GM19035 (cell line): Measurements from ENCODE around the gene HERPUD1.
"Not testable (repeated sequence)": the region's sequence is repeated elsewhere in the genome, so short reads cannot be mapped to it uniquely, and the experiment has no call there.

Experiments used
- ATAC-seq: cut with Tn5 transposase; IDR thresholded peaks from one replicate; pipeline ENCODE4 v1.9.1; 2021; ENCODE audit not compliant: unreplicated experiment

HERPUD1 gene

DNA sequence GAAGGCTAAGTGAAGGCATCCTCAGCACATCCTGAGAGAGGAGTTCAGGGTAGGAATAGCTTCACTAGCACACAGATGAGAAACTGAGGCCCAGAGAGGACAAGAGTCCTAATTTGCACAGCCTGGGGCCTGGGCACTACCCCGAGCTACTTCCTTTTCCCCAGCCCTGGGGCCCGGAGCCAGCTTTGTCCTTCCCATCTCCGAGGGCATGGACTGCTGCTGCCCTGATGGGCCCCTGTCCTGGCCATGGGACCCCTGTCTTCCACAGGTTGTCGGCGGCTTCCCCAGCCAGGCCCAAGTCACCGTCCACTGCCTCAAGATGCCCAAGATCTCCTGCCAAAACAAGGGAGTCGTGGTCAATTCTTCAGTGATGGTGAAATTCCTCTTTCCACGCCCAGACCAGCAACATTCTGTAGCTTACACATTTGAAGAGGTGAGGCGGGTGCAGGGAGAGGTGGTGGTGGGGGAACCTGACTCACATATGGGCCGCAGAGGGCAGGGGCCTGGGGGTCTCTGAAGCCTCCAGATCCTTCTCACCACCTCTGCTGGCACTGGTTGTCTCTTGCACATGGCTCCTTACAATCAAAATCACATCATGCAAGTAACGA lies 46.0 kb downstream of the HERPUD1 start:
- ATAC-seq = no peak

DNA sequence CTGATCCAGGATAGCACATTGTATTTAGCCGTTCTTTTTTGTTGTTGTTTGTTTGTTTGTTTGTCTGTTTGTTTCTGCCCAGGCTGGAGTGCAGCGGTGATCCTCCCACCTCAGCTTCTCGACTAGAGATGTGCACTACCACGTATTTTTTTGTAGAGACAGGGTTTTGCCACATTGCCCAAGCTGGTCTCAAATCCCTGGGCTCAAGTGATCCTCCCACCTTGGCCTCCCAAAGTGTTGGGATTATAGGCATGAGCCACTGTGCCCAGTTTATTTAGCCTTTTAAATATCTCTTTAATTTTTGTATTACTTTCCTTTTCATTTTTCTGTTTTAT lies 48.2 kb downstream of the HERPUD1 start:
- no peak for ATAC-seq

DNA sequence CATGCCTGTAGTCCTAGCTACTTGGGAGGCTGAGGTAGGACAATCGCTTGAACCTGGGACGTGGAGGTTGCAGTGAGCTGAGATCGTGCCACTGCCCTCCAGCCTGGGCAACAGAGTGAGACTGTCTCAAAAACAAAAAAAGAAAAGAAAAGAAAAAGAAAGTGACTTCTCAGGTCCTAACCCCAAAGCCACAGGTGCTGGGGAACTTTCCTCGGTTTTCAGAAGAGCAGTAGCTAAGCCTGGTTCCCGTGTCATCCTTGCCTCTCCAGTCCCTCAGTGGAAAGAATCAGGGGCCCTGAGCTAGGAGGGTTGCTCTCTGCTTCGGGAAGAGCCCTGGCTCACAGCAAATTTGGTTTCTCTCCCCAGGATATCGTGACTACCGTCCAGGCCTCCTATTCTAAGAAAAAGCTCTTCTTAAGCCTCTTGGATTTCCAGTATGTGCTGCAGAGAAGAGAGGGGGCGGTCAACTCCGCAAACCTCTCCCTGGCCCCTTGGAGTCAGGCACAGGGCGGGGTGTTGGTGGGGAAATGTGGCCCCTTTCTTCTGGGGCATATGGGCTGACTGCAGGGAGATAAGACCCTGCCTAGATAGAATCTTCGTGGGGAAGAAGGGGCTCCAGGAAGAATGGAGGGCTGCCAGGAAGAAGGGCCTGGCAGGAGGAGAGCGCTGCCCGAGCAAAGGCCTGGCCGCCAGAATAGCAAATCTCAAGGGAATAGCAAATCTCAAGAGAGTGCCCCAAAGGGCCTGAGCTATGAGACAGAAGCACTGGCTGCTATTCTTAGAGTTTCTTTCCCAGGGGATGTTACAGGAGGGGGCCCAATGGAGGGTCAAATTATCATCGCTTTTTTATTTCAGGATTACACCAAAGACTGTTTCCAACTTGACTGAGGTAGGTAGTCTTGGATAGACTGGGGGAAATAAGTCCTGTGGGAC lies 49.1 kb downstream of the HERPUD1 start:
- ATAC-seq = no peak

DNA sequence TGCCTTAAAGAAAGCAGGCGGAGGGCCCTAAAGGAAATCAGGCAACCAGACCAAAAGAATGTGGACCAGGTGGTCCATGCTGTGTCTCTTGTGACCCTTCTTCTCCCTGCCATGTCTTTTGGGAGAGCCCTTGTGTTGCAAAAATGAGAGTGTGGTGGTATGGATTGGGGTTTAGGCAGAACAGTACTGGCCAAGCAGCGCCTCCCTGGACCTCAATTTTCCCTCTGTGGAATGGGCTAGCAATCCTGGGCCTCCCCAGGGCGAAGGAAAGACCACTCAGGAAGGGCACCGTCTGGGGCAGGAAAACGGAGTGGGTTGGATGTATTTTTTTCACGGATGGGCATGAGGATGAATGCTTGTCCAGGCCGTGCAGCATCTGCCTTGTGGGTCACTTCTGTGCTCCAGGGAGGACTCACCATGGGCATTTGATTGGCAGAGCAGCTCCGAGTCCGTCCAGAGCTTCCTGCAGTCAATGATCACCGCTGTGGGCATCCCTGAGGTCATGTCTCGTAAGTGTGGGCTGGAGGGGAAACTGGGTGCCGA lies 49.9 kb downstream of the HERPUD1 start:
- no peak for ATAC-seq

DNA sequence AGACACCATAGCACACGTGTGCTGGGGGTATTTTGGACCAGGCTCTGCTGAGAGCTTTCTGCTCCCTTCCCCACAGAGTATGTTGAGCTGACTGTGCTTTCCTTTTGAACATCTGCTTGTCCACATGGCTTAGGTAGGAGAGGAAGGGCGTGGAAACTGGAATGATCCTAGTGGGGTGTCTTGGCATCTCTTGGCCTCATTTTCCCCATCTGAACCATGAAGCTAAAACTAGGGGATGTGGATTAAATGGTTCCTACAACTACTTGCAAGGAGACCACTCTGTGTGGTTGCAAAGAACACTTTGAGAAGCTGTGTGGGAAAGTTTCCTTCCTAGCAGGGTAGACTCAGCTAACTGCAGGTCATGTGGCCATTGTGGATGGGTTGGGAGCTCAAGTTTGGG lies 50.8 kb downstream of the HERPUD1 start:
- ATAC-seq = no peak

DNA sequence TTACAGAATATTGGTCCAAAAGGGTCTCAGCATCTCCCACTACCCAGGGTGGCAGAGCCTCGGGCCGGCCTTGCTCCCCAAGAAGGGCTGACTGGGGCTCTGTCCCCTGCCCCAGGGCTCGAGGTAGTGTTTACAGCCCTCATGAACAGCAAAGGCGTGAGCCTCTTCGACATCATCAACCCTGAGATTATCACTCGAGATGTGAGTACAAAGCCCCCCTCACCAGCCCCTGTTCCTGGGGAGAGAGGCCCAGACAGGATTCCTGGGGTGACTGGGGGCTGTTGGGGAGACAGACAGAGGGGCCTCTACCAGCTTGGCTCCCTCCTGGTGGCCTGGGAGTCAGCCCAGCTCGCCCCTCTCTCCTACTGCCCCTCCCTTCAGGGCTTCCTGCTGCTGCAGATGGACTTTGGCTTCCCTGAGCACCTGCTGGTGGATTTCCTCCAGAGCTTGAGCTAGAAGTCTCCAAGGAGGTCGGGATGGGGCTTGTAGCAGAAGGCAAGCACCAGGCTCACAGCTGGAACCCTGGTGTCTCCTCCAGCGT lies 51.3 kb downstream of the HERPUD1 start:
- no peak for ATAC-seq

DNA sequence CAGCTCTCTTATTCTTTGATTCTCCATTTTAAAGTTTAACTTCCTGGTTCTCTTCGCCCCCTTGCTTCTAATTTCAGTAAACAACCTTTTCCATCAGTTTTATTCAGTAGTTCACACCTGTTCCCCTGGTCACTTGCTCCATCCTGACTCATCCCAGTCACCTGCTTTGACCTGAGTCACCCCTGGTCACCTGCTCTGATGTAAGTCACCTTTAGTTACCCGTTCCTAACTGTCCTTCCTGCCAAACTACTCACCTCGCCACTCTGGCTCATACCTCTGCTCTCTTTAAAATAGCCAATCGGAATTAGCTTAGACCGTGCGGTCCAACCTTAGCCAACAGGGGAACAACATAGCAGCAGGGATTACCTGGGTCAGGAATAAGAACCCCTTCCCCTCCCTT lies 52.7 kb downstream of the HERPUD1 start:
- ATAC-seq = no peak

DNA sequence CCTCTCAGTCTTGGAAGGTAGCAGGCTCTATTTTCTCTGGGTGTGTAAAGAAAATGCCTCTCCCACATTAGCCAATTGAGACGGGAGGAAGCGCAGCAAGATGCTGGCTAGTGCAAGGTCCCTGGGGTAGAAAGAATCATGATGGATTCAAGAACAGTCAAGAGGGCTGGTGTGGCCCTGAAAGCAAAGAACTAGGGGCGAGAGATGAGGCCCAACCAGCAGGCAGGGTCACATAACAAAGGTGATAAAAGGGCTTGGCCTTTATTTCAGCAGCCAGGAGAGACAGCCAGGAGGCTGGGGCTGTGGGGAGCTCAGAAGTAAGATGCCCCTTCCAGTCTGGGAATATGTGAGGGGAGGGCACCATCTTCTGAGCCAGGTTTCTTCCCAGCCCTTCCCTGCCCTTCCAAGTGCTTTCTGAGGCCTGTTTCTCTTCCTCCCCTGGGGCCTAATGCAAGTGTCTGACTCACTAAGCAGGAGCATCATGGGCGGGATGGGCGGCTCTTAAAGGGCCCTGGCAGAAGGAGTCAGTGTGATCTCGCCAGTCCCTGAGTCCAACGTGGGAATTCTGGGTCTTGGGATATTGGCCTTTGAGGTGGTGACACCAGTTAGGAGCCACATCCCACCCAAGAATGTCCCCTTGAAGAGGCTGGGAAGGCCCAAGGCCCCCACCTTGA lies 53.5 kb downstream of the HERPUD1 start:
- no peak for ATAC-seq

DNA sequence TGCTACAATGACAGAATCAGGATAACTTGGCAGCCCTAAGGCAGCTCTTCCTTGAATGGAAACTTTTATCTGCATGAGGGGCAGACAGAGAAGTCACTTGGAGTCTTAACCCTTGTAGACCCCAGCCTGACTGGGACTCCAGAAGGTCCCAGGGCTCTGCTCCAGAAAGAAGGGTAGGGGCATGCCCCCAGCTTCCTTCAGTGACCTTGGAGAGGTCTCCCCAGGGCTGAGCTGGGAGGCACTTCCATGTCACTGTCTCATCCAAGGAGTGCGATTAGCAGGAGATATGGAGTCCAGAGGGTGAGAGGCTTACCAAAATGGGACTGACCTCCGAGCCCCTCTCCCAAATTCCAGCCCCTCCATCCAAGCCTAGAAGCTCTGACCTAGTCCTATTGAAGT lies 54.0 kb downstream of the HERPUD1 start:
- no peak for ATAC-seq

DNA sequence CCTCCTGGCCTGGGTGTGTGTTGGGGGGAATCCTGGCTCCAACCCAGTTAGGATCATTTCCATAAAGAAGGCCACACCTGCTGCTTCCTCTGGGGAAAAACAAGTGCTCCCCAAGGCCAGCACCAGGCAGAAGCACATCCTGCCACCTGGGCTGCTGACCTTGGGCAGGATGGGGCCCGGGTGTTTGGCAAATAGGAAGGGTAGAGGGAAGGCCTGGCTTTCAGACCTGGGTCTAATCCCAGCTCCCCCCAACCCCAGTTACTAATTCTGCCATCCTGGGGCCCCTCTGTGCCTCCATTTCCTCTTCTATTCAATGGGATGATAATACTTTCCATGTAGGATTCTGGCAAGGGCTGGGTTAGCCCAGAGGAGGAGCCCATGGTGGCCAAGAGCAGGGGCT lies 54.4 kb downstream of the HERPUD1 start:
- no peak for ATAC-seq

DNA sequence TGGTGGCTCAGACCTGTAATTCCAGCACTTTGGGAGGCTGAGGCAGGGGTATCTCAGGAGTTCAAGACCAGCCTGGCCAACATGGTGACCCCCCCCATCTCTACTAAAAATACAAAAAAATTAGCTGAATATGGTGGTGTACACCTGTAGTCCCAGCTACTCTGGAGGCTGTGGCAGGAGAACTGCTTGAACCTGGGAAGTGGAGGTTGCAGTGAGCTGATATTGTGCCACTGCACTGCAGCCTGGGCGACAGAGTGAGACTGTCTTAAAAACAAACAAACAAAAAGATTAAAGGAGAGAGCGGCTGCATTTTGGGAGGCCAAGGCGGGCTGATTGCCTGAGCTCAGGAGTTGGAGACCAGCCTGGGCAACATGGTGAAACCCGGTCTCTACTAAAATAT lies 55.0 kb downstream of the HERPUD1 start:
- not testable (repeated sequence) for ATAC-seq

DNA sequence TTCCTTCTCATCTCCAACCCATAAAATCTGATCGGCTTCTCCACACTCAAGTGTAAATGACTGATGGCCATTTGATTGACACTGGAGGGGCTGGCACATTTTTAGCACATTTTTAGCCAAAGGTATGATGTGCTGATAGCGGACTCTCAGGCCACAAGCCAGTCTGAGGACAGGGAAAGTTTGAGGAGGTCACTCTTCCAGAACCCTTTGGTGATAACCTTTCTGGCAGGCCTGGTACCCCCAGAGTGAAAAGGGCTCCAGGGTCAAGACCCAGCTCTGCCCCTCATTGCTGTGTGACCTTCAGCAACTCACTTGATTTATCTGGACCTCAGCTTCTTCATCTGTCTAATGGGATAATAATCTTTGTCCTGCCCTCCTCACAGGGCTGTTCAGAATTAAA lies 55.8 kb downstream of the HERPUD1 start:
- ATAC-seq = no peak

DNA sequence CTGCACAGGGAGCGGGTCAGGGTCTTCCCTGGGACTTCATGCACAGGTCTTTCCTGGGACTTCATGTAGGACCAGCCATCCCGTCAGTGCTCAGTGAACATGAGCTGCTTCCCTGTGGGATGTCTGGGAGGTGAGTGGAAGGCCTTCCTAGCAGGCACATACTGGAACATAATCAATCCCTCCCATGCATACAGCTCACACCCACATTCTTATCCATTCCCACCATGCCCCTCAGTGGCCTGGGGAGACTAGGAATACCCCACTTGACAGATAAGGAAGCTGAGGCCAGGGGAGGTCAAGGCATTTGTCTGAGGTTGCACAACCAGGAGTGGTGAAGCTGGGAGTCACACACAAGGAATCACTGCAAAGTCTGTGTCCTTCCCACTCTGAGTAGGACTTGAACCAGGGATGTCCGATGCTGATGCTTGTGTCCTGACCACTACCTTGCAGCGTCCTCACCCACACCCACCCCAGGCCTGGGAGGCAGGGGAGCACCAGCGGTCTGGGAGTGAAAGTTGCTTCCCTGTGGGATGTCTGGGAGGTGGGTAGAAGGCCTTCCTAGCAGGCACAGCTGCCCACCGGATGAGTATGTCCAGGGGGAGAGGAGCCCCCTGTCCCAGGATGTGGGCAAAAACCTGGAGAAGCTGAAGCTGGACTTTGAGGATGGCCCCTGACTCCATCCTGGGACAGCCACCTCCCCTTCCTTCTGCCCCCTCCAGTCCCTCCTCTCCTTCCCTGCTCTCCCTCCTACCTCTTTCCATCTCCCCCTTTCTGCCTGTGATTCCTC lies 56.4 kb downstream of the HERPUD1 start:
- ATAC-seq = no peak

DNA sequence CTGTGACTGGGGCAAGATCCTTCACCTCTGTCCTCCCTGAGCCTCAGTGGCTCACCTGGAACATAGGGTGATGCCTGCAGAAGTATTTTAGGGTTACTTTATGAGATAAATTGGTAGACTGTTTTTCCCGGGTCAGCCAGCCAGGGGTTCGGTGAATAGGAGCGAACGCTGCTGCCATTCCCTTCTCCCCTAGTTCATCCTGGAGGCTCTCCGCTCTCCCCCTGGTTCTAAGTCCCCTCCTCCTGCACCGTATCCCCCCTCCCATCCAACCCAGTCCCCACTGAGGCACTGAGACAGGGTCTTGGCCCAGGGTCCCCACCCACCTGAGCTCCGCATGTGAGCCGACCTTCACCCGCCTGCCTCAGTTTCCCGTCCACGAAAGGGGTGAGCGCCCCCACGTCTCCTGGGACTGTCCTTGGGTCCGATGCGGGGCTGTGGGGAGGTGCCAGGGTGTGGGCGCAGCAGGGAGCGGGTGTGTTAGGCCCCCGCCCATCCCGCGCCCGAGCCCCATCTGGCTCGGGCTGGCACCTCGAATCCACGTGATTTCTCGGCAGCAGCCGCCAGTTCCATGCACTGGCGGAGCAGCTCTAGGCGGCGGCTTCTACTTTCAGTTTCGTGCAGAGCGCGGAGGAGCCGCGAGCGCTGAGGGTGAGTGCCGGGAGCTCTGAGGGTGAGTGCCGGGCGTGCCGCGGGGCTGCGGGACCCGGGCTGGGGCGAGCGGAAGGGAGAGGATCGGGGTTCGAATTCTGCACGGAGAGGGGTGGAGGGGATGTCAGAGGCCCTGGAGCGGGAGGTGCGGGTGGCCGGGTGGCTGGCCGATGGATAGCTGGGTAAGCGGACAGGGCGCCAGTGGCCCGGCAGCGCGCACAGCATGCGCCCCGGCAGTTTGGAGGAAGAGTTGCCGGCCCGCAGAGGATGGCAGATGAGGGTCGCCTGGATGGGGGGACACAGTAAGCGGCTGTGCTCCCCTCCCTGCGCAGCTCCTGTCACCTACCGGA lies 57.3 kb downstream of the HERPUD1 start, which contains the start of gene NLRC5:
Gene NLRC5 (plus strand): TSS at position 610 of the 998 bp plus-strand sequence. CDS start 31,156 bp downstream, outside the sequence.
- peak; percentile 74 for ATAC-seq

DNA sequence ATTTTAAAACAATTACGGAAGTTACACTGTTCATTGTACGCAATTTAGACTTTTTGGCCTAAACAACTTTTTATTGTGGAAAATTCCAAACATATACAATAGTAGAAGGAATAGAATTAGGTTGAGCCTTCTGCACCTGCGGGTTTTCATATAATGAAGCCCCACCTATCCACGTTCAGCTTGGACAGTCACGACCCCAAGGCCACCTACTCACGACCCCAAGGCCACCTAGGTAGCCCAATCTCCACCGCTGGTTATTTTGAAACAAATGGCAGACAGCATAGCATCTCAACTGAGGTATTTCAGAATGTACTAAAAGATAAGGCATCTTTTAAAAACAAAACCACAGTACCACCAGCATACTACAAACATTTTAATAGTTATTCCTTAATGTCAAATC lies 58.0 kb downstream of the HERPUD1 start:
- ATAC-seq = no peak

DNA sequence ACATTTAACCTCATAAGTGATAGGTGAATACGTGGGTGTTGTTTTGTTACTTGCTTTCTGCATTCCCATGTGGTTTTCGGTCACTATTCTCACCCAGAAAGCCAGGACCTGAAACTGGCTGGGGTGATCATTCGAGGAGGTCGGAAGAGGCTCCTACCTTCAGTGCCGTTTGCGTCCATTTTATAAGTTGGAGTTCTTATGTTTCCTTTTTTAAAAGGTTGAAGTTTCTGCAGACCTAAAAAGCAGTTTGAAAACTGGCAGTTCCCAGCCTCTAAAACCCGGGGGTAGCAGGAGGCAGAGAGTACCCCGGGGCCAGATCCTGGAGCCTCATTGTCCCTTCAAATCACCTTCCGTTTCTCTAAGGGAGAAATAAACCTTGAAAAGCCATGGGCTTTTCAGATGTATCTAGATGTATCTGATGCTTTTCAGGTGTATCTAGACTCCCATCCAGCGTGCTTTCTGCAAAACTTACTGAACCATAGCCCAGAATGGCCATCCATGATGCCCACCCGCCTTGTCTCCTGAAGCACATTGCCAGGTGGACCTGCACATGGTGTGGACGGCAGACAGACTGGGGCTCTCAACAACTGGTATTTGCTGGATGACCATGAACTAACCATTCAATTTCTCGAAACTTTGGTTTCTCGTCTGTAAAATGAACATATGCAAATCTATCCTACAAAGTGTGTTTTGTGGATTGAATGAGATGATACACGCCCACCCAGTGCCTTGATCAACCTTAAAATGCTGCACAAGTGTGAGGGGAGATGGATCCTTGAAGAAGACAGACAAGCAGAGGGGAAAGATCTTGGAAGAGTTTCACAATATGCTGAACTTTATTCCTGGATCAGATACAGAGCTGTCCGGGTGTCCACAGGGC lies 58.7 kb downstream of the HERPUD1 start:
- no peak for ATAC-seq

DNA sequence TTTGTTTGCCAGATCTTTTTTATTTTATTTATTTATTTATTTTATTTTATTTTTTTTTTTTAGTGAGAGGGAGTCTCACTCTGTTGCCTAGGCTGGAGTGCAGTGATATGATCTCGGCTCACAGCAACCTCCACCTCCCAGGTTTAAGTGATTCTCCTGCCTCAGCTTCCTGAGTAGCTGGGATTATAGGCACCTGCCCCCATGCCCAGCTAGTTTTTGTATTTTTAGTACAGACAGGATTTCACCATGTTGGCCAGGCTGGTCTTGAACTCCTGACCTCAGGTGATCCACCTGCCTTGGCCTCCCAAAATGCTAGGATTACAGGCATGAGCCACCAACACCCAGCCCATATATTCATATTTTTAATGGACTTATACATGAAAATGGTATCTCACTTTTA lies 60.5 kb downstream of the HERPUD1 start:
- ATAC-seq = not testable (repeated sequence)

DNA sequence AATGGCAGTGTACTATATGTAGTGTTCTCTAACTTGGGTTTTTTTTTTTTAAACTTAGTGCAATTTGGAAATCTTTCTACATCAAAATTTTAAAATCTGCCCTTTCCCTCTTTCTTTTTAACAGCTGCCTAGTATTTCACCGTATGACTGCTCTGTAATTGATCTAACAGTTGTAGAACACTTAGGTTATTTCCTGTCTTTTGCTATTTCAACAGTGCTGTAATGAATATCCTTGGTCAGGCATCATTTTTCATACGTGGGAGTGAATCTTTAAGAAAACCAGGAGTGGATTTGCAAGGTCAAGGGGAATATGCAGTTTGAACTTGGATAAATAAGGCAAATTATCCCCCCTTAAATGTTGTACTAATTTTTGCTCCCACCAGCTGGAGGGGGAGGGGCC lies 61.3 kb downstream of the HERPUD1 start:
- ATAC-seq = no peak
